Measurements from ENCODE around the gene SLAMF6. TPM values are rescaled to one million over a fixed set of nuclear protein-coding genes. Genes with fewer than 3 reads are reported as not detected.
"Not testable (repeated sequence)": the region's sequence is repeated elsewhere in the genome, so short reads cannot be mapped to it uniquely, and the experiment has no call there.

Gene SLAMF6
- total and polyA plus RNA-seq, 7 experiments from 2014 or later, result 17.8 to 62.6 (median 42.3) TPM

GRCh38 chr1:160565564-160565963 is 42.5 kb upstream of the SLAMF6 start:
- CTCF ChIA-PET, result interaction anchor here (0.6 to 3.8 kb wide), 6 partner anchors 9 to 377 kb away, joined by 3 to 14 read pairs (median 4); no protein-coding TSS in a partner anchor
- Mint-ChIP-seq H3K4me3 (peak overlapping the region in 7 of 10 donors; percentile 18 to 90 (median 34)), H3K27me3 (no peaks in the 10 kb centered on the region), H3K27ac (peak overlapping the region; percentile 12 to 97 (median 86)), H3K9me3 (peaks cover 0 to 24% (median 7%) of the 10 kb centered on the region in 11 donors), H3K4me1 (peaks cover 57 to 95% (median 81%) of the 10 kb centered on the region in 7 donors), H3K36me3 (peaks cover 3 to 67% (median 33%) of the 10 kb centered on the region in 5 donors)
- POLR2A ChIA-PET, result interaction anchor here (1.2 to 6.6 kb wide), 3 partner anchors 9 to 43 kb away, joined by 3 to 70 read pairs (median 33); partner anchors contain the start of genes CD84 and SLAMF6
- peaks cover 70 to 96% of the 10 kb centered on the region in 2 donors for H3K4me1 ChIP-seq (ENCODE audit: control insufficient read depth in 2 of 2, insufficient read depth in 2 of 2, low read length in 2 of 2)
- peaks cover 0 to 5% (median 0%) of the 10 kb centered on the region in 3 experiments for H3K9me3 ChIP-seq (ENCODE audit: control insufficient read depth in 2 of 3, low read length in 3 of 3)
- H3K36me3 ChIP-seq (ENCODE audit: control insufficient read depth in 2 of 3, insufficient read depth in 3 of 3, low read length in 3 of 3), result no peaks in the 10 kb centered on the region
- DNase-seq (no peak), ATAC-seq (no peak)
- no peak overlapping the region for H3K27ac ChIP-seq (ENCODE audit: low read depth, low read length)
- intact Hi-C loops (cut with micrococcal nuclease), result loop anchor here in 1 of 2 donors (5.0 kb wide), 1 partner anchor 232 kb away; the partner anchor contains the start of gene LY9
- H3K27me3 ChIP-seq (ENCODE audit: control insufficient read depth in 2 of 2, insufficient read depth in 2 of 2, low read length in 2 of 2), result no peaks in the 10 kb centered on the region
- H3K4me3 ChIP-seq (ENCODE audit: low read length), result no peak overlapping the region

- ATAC-seq, result not testable (repeated sequence)
These were observed 40.2 kb upstream of the SLAMF6 start for GRCh38 chr1:160563230-160563629.

GRCh38 chr1:160562745-160563144 is 39.7 kb upstream of the SLAMF6 start:
- DNase-seq; ATAC-seq; intact Hi-C loops (cut with micrococcal nuclease); H3K36me3 ChIP-seq (ENCODE audit: control insufficient read depth in 2 of 3, insufficient read depth in 3 of 3, low read length in 3 of 3); H3K27me3 Mint-ChIP-seq; H3K27me3 ChIP-seq (ENCODE audit: control insufficient read depth in 2 of 2, insufficient read depth in 2 of 2, low read length in 2 of 2); H3K27ac ChIP-seq (ENCODE audit: low read depth, low read length); H3K4me3 ChIP-seq (ENCODE audit: low read length); H3K9me3 ChIP-seq (ENCODE audit: control insufficient read depth in 2 of 3, low read length in 3 of 3): not testable (repeated sequence)
- Mint-ChIP-seq H3K9me3 (peaks cover 0 to 40% (median 9%) of the 10 kb centered on the region in 11 donors), H3K36me3 (peaks cover 14 to 76% (median 32%) of the 10 kb centered on the region in 5 donors), H3K4me3 (peak overlapping the region in 1 of 10 donors; percentile 82), H3K4me1 (peaks cover 56 to 94% (median 82%) of the 10 kb centered on the region in 7 donors), H3K27ac (peak overlapping the region in 5 of 9 donors; percentile 18 to 98 (median 90))
- ChIA-PET CTCF (interaction anchor here (1.7 kb wide), 1 partner anchor 19 kb away, joined by 5 read pairs; no protein-coding TSS in a partner anchor), POLR2A (interaction anchor here (1.7 to 6.6 kb wide), 3 partner anchors 10 to 18 kb away, joined by 6 to 70 read pairs (median 9); partner anchors contain the start of gene CD84)
- H3K4me1 ChIP-seq (ENCODE audit: control insufficient read depth in 2 of 2, insufficient read depth in 2 of 2, low read length in 2 of 2), result peaks cover 59 to 82% of the 10 kb centered on the region in 2 donors

More at GRCh38 chr1:160563230-160563629, 40.2 kb upstream of the SLAMF6 start:
- H3K9me3 ChIP-seq (ENCODE audit: control insufficient read depth in 2 of 3, low read length in 3 of 3); H3K27me3 Mint-ChIP-seq; H3K36me3 ChIP-seq (ENCODE audit: control insufficient read depth in 2 of 3, insufficient read depth in 3 of 3, low read length in 3 of 3); DNase-seq; H3K27ac ChIP-seq (ENCODE audit: low read depth, low read length); CTCF ChIA-PET; H3K27me3 ChIP-seq (ENCODE audit: control insufficient read depth in 2 of 2, insufficient read depth in 2 of 2, low read length in 2 of 2); H3K4me3 ChIP-seq (ENCODE audit: low read length); intact Hi-C loops (cut with micrococcal nuclease): not testable (repeated sequence)
- peaks cover 0 to 40% (median 9%) of the 10 kb centered on the region in 11 donors for H3K9me3 Mint-ChIP-seq
- H3K4me1 Mint-ChIP-seq, result peaks cover 60 to 96% (median 84%) of the 10 kb centered on the region in 7 donors
- H3K36me3 Mint-ChIP-seq, result peaks cover 14 to 79% (median 32%) of the 10 kb centered on the region in 5 donors
- POLR2A ChIA-PET, result interaction anchor here (1.7 to 6.6 kb wide), 3 partner anchors 10 to 17 kb away, joined by 6 to 70 read pairs (median 9); partner anchors contain the start of gene CD84
- peaks cover 64 to 82% of the 10 kb centered on the region in 2 donors for H3K4me1 ChIP-seq (ENCODE audit: control insufficient read depth in 2 of 2, insufficient read depth in 2 of 2, low read length in 2 of 2)
- H3K27ac Mint-ChIP-seq, result peak overlapping the region in 4 of 9 donors; percentile 64 to 97 (median 90)
- H3K4me3 Mint-ChIP-seq, result peak overlapping the region in 1 of 10 donors; percentile 15

GRCh38 chr1:160560806-160561205 is 37.8 kb upstream of the SLAMF6 start:
- Histone ChIP-seq H3K27me3 (ENCODE audit: control insufficient read depth in 2 of 2, insufficient read depth in 2 of 2, low read length in 2 of 2) (no peaks in the 10 kb centered on the region), H3K4me3 (ENCODE audit: low read length) (peak overlapping the region; percentile 4), H3K9me3 (ENCODE audit: control insufficient read depth in 2 of 3, low read length in 3 of 3) (peaks cover 0 to 5% (median 0%) of the 10 kb centered on the region in 3 experiments), H3K4me1 (ENCODE audit: control insufficient read depth in 2 of 2, insufficient read depth in 2 of 2, low read length in 2 of 2) (peaks cover 42 to 80% of the 10 kb centered on the region in 2 donors), H3K36me3 (ENCODE audit: control insufficient read depth in 2 of 3, insufficient read depth in 3 of 3, low read length in 3 of 3) (no peaks in the 10 kb centered on the region), H3K27ac (ENCODE audit: low read depth, low read length) (peak overlapping the region; percentile 48)
- DNase-seq (no peak), ATAC-seq (no peak)
- ChIA-PET POLR2A (interaction anchor here (0.6 to 2.2 kb wide), 9 partner anchors 7 to 172 kb away, joined by 3 to 9 read pairs (median 5); partner anchors contain the start of genes CD48 and CD84), CTCF (interaction anchor here (1.0 to 2.4 kb wide), 6 partner anchors 17 to 132 kb away, joined by 5 to 8 read pairs (median 6); no protein-coding TSS in a partner anchor)
- H3K4me3 Mint-ChIP-seq, result peak overlapping the region; percentile 20 to 90 (median 75)
- H3K27me3 Mint-ChIP-seq, result no peaks in the 10 kb centered on the region
- peaks cover 43 to 80% (median 70%) of the 10 kb centered on the region in 7 donors for H3K4me1 Mint-ChIP-seq
- H3K27ac Mint-ChIP-seq, result peak overlapping the region; percentile 79 to 98 (median 90)
- intact Hi-C loops (cut with micrococcal nuclease), result loop anchor here (1.0 to 2.0 kb wide), 5 partner anchors 7 to 20 kb away; no protein-coding TSS in a partner anchor
- H3K9me3 Mint-ChIP-seq, result peaks cover 0 to 40% (median 9%) of the 10 kb centered on the region in 11 donors
- H3K36me3 Mint-ChIP-seq, result peaks cover 16 to 71% (median 35%) of the 10 kb centered on the region in 5 donors

GRCh38 chr1:160560045-160560705 is 37.1 kb upstream of the SLAMF6 start:
- Histone ChIP-seq H3K27me3 (ENCODE audit: control insufficient read depth in 2 of 2, insufficient read depth in 2 of 2, low read length in 2 of 2) (no peaks in the 10 kb centered on the region), H3K4me1 (ENCODE audit: control insufficient read depth in 2 of 2, insufficient read depth in 2 of 2, low read length in 2 of 2) (peaks cover 37 to 78% of the 10 kb centered on the region in 2 donors), H3K4me3 (ENCODE audit: low read length) (peak overlapping the region; percentile 42), H3K9me3 (ENCODE audit: control insufficient read depth in 2 of 3, low read length in 3 of 3) (peaks cover 0 to 5% (median 0%) of the 10 kb centered on the region in 3 experiments), H3K36me3 (ENCODE audit: control insufficient read depth in 2 of 3, insufficient read depth in 3 of 3, low read length in 3 of 3) (no peaks in the 10 kb centered on the region), H3K27ac (ENCODE audit: low read depth, low read length) (peak overlapping the region; percentile 48)
- Mint-ChIP-seq H3K36me3 (peaks cover 15 to 66% (median 36%) of the 10 kb centered on the region in 5 donors), H3K27me3 (no peaks in the 10 kb centered on the region), H3K4me1 (peaks cover 38 to 77% (median 65%) of the 10 kb centered on the region in 7 donors), H3K4me3 (peak overlapping the region; percentile 20 to 90 (median 75)), H3K9me3 (peaks cover 0 to 40% (median 9%) of the 10 kb centered on the region in 11 donors), H3K27ac (peak overlapping the region; percentile 79 to 98 (median 90))
- POLR2A ChIA-PET, result interaction anchor here (0.6 to 2.2 kb wide), 9 partner anchors 8 to 152 kb away, joined by 3 to 9 read pairs (median 5); partner anchors contain the start of genes CD48 and CD84
- intact Hi-C loops (cut with micrococcal nuclease), result loop anchor here (1.0 to 2.0 kb wide), 5 partner anchors 8 to 19 kb away; no protein-coding TSS in a partner anchor
- peak in 6 of 9 donors; percentile 31 to 75 (median 51) for DNase-seq
- ATAC-seq, result peak; percentile 68
- CTCF ChIA-PET, result interaction anchor here (1.0 to 2.4 kb wide), 5 partner anchors 16 to 132 kb away, joined by 5 to 8 read pairs (median 6); no protein-coding TSS in a partner anchor

DNA sequence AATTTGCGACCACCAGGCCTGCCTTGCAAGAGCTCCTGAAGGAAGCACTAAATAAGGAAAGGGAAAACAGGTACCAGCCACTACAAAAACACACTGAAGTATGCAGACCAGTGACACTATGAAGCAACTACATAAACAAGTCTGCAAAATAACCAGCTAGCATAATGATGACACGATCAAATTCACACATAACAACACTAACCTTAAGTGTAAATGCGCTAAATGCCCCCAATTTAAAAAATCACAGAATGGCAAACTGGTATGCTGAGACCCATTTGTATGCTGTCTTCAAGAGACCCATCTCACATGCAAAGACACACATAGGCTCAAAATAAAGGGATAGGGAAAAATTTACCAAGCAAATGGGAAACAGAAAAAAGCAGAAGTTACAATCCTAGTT is 36.4 kb upstream of the SLAMF6 start:
- H3K27me3 ChIP-seq (ENCODE audit: control insufficient read depth in 2 of 2, insufficient read depth in 2 of 2, low read length in 2 of 2); DNase-seq; H3K36me3 ChIP-seq (ENCODE audit: control insufficient read depth in 2 of 3, insufficient read depth in 3 of 3, low read length in 3 of 3); ATAC-seq; H3K9me3 ChIP-seq (ENCODE audit: control insufficient read depth in 2 of 3, low read length in 3 of 3); H3K27me3 Mint-ChIP-seq; intact Hi-C loops (cut with micrococcal nuclease): not testable (repeated sequence)
- Mint-ChIP-seq H3K4me3 (peak overlapping the region in 9 of 10 donors; percentile 56 to 90 (median 74)), H3K27ac (peak overlapping the region; percentile 74 to 98 (median 90)), H3K4me1 (peaks cover 33 to 69% (median 58%) of the 10 kb centered on the region in 7 donors), H3K36me3 (peaks cover 15 to 60% (median 28%) of the 10 kb centered on the region in 5 donors), H3K9me3 (peaks cover 0 to 40% (median 9%) of the 10 kb centered on the region in 11 donors)
- Histone ChIP-seq H3K4me1 (ENCODE audit: control insufficient read depth in 2 of 2, insufficient read depth in 2 of 2, low read length in 2 of 2) (peaks cover 36 to 70% of the 10 kb centered on the region in 2 donors), H3K27ac (ENCODE audit: low read depth, low read length) (peak overlapping the region; percentile 48), H3K4me3 (ENCODE audit: low read length) (peak overlapping the region; percentile 42)
- ChIA-PET POLR2A (interaction anchor here (0.6 to 6.0 kb wide), 9 partner anchors 8 to 152 kb away, joined by 3 to 33 read pairs (median 4); no protein-coding TSS in a partner anchor), CTCF (interaction anchor here (0.7 to 1.0 kb wide), 2 partner anchors 15 kb away, joined by 3 to 5 read pairs; no protein-coding TSS in a partner anchor)
